HG02884 (cell line): ENCODE data around the gene KLRF2.
A peak's percentile ranks its signal among the peaks of the same experiment; 100 is the strongest.
"Not testable (repeated sequence)": the region's sequence is repeated elsewhere in the genome, so short reads cannot be mapped to it uniquely, and the experiment has no call there.

Experiments
- ATAC-seq: cut with Tn5 transposase; IDR thresholded peaks from one replicate; pipeline ENCODE4 v1.9.1; 2021; ENCODE audit warnings: mild to moderate bottlenecking, moderate library complexity; ENCODE audit not compliant: unreplicated experiment

Gene KLRF2, protein sequence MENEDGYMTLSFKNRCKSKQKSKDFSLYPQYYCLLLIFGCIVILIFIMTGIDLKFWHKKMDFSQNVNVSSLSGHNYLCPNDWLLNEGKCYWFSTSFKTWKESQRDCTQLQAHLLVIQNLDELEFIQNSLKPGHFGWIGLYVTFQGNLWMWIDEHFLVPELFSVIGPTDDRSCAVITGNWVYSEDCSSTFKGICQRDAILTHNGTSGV

DNA sequence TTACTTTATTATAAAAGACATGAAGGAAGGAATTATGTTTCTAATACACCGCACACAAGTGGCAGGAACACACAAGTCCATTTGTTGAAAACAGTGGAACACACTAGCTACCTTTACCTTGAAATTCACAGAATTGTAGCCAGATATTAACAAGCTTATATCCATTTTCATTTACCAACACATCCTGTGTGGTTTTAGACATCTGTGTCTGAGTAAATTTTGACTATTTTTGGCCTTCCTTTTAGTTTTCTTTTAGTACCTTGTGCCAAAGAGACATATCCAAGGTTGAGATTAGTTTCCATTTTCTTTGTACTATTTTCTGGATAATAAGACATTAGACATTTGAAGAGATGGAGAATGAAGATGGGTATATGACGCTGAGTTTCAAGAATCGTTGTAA, at the start of gene KLRF2:
Gene KLRF2, plus strand, starts transcription at position 244 of the 400 bp plus-strand sequence. Its CDS starts 107 bp downstream, at position 351.
- no peak for ATAC-seq

DNA sequence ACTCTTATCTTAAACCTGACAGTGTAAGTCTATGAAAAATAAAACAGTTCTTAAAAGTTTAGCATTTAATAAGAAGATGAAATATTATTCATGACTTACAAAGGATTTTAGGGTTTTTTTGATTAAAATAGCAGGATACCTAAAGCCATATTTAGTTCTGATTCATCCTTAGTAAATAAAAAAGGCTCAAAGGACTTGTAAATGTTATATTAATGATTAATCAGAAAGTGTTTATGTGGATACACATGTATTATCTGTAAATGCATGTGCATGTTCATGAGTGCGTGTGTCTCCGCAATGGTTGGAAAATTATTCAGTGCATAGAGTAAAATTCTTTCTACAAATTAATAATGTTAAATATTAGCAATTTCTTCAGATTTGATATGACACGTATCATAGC, 49.6 kb upstream of the KLRF2 start:
- no peak for ATAC-seq

DNA sequence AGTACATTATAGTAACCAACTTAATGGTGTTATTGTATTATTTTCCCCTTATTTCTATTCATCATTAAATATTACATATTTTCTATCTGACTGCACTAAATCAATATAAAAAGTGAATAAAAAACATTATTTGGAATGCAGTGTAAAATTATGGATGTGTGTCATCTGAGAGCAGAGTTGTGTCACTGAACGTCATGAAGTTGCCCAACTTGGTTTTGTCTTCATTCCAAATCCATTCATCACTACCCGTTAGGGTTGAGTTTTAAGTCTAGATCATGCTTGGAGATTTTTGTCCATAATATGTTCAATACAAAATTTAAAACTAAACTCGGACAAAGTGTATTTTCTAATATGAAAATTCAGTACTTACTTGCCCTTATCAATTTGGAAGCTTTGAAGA, 37.9 kb upstream of the KLRF2 start:
- ATAC-seq: no peak

DNA sequence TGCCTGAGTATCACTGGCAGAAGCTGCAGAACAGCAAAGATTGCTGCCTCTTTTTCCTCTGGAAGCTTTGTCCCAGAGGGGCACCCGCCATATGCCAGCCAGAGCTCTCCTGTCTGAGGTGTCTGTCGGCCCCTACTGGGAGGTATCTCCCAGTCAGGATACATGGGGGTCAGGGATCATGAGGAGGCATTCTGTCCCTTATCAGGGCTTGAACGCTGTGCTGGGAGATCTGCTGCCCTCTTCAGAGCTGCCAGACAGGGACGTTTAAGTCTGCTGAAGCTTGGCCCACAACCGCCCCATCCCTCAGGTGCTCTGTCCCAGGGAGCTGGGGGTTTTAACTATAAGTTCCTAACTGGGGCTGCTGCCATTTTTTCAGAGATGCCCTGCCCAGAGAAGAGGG, 32.4 kb upstream of the KLRF2 start:
- ATAC-seq: no peak

DNA sequence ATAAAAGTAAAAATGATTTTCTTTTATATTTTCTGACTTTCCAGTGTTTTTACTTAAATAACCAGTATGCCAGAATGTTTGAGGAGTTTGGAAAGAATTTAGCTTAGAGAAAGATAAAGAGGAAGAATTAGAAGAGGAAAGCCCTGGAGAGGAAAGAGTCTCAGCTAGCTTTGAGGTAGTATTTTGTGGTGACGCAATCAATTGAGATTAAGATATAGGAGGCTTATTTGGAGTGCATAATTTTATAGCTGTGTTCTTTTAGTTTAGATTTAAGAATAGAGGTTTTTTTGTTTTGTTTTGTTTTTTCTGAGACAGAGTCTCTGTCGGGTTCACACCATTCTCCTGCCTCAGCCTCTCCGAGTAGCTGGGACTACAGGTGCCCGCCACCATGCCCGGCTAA, 30.2 kb upstream of the KLRF2 start:
- ATAC-seq: no peak

DNA sequence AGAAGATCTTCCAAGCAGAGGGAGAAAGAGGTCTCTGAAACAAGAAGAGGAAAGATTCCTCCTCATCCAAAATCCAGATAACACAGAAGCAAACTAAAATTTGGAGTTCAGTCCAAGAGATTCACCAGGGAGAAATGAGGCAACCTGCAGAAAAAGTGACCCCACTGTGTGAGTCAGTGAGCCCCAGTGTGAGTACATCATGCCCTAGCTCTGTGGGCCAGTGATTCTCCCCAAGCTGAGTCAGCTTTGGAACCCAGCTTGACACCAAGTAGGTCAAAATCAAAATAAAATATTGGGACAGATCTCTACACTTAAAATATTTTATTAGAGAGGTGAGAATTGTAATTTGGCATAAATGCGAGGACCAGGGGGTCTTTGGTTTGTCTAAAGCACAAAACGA, 29.4 kb upstream of the KLRF2 start:
- no peak for ATAC-seq

DNA sequence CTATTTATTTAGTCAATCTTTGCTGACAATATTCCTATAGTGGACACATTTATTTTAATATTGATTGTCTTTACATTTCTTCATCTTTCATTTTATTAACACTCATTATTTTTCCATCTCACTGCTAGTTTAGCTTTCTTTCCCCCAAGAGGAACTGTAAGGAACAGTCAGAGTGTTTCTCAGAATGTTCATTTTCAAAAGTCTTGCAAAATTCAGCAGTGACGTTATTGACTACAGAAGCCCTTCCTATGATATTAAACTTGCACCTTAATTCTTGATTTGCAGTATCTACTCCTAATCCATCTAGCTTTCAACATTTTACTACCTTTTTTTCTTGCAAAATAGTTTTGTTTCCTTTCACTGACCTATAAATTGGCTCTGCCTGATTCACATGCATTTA, 25.1 kb upstream of the KLRF2 start:
- ATAC-seq: no peak

DNA sequence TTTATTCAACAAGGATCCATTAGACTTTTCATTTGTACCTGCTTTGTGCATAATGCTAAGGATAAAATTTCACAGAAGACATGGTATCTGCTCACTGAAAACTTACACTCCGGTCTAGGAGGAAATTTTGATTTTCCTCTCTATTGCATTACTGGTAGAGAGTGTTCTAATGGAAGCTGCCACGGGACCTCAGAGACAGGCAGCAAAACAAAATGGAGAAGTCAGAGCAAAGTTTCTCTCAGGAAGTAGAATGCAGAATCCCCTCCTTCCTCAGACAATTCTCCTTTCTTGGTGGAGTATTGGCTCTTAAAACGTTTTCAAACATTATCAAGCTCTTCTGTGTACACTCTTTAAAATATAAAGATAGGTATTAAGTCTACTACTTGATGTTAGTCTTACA, 24.4 kb upstream of the KLRF2 start:
- no peak for ATAC-seq

DNA sequence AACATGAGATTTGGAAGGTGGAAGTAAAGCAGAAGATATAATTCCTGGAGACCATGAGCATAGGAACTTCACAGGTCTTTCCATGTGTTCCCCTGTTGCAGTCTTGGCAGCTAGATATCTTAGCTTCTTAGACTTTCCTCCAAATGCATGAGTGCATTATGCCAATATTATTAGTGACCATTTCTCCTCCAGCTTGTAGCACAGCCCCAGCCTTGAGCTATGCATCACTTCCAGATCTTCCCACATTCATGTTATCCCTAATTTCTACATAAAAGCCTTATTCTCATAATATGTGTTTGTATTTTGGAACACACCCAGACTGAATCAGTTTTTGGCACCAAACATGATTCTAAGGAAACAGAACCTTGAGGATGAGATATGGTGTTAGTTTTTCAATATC, 23.2 kb upstream of the KLRF2 start:
- no peak for ATAC-seq

DNA sequence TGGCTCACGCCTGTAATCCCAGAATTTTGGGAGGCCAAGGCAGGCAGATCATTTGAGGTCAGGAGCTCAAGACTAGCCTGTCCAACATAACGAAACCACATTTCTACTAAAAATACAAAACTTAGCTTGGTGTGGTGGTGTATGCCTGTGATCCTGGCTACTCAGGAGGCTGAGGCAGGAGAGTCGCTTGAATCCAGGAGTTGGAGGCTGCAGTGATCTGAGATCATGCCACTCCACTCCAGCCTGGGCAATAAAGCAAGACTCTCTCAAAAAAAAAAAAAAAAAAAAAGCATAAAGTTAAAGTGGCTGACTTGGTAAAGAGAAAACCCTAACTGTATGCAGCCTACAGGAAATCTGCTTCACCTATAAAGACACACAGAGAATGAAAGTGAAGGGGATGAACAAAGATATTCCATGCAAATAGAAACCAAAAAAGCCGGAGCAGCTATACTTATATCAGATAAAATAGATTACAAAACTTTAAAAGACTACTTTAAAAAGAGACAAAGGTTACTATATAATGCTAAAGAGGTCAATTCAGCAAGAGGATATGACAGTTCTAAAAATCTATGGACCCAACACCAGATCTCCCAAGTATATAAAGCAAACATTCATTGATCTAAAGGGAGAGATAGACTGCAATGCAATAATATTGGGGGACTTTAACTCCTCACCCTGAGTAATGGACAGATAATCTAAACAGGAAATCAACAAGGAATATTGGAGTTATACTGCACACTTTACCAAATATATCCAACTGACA, 16.2 kb upstream of the KLRF2 start:
- no peak for ATAC-seq

DNA sequence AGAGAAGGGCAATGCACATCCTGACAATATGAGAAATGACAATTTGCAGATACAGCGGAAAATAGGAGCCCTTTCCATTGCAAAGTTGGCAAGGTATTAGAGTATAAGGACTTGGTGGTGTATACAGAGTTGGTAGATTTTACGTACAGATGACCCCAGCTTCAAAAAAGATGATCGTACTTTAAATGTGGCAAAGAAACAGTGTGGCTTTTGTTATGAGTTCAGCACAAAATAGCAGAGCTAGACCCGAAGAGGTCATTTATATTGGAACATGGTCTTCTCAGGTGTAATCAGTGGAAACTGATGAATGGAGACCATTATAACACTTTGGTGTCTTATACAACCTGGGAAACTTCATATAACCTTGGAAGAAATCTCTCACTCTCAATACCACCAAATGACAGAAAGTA, 14.4 kb upstream of the KLRF2 start:
- no peak for ATAC-seq

DNA sequence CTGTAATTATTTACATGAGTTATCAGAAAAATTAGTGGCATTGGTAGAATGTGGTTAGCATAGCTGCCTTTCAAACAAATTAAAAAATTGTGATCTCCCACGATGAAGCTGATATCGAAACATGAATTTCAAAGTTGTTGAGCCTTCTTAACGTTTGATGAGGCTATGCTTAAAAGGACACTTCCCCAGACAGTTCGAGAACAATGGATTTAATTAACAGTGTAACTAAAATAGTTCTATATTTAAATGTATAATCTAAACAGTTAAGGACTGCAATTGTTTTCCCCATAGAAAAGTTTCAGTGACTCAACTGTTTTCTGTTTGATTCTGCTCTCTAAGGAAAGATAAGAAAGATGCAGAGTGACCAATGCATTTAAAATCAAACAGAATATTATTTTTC, 13.8 kb upstream of the KLRF2 start:
- ATAC-seq: no peak

DNA sequence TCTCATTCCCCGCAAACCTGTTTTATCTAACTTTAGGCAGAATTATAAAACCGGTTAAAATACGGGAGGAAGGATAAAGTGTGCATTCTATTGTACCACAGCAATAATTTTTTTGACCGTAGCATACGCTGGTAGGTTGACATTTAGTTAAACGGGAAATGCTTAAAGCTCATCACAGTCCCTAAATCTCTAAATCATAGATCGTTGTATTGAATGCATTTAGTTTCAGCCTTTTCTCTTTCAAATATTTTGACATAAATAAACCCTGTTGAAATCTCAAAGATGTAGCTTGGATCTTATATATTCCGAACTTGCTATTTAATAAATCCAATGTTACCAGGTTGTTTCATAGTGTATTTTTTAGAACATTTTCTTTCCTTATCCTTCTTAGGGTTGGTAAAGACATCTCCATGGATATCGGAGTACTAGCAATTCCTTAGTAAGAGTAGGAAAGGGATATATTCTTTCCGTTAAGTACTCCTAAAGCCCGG, 12.9 kb upstream of the KLRF2 start:
- ATAC-seq: no peak

DNA sequence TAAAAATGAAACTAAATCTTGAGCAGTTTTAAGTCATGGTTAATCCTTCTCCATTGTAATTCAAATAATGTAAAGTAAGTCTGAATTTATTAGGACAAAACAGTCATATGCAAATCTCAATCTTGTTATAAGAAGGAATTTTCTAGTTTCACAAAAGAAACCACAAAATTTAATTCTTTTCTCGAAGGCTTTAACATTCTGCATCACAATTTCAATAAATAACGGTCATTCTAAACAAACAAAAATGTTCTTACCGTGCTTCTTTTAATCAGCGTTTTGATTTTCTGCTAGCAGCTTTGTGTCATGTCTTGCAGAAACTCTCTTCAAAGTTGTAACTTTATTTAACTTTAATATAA, 12.4 kb upstream of the KLRF2 start:
- ATAC-seq: no peak

DNA sequence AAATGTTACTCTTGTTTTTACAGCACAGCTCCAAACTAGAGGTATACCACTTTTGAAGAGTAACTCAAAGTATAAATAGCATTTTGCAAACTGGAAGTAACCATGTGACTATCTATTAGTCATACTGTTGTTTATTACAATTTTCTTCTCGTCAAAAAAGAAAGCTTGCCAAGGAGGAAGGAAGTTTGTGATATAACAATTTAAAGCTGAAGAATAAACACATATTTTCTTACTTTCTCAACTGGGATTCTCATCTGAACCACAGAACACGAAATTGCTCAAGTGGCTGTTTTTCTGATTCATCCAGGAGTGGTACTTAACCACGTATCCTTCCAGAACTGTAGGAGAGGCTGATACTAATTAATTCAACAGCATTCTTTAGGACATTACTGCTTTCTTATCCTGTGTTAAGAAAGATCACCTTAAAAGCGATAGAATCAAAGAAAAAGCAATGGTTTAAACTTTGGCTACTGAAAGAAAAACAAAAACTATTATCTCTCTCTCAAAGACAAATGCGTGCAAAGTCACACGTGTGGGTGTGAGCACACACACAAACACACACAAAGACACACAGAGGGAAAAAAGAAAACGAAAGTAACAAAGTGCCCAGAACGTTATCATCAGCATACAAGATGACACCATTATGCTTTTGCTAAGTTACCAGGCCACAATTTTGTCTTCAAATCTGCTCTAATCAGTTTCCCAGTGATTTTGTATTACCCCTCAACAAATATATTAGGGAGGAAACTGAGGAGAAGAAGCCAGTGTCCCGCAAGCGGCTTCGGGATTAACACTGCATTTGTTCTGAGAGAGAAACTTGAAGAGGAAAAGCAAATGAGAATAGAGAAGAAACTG, 11.8 kb upstream of the KLRF2 start, which contains the start of gene CLEC2B:
Gene CLEC2B, minus strand, starts transcription at position 48 of the 855 bp plus-strand sequence.
- ATAC-seq: peak; percentile 39

DNA sequence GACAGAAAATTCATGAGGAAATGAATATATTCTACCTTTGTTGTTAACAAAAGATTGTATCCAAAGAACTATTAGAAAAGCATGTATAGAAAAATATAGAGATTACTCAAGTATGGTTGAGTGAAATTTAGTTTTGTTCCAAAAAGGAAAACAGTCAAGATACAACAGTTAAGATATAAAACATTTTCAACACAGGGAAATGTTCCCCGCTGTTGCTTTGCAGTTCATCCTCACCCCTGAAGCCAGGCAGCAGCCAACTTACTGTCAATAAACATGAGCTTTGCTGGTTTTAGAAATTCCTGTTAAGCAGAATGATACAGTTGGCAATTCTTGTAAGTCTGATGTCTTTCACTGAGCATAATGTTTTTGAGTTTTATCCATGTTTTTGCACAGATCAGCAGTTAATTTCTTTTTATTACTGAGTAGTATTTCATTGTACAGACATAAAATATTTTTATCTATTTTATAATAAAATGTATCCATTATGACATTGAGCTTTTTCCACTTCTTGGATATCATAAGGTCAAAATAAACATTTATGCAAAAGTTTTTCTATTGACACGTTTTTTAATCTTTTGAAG, 10.9 kb upstream of the KLRF2 start:
- no peak for ATAC-seq

DNA sequence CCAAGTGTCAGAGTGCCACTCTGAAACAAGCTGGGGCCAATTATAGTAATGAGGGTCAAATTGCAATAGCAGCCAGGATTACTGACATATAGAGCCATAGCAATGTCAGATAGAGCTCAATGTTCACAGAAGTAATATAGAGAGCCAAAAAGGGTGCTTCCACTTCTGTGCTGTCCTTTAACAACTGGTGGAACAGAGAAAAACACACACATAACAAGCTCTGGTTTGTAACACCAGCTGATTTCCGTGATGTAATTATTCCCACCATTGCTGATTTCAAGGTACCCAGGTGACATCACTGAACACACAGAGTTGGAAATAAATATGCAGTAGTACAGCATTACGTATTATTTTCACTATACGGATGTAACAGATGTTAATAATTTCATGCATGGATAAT, 9.1 kb upstream of the KLRF2 start:
- ATAC-seq: no peak

DNA sequence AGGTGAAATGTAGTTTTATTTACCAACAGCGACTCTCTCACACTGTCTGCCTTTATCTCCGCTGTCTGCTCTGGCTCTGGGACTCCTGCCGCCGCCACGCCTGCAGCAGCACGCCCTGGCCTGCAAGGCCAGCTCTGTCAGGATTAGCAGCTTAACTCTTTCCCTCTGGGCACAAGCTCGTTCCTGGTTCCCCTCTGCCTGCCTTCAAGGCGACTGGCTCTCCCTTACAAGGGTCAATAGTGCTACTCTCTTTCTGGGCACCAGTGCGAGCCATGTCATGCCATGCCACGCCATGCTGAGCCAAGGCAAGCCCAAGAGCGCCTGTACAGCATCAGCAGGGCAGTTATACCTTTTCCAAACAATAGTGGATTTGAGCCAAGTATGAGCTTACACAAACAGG, 8.5 kb upstream of the KLRF2 start:
- no peak for ATAC-seq

DNA sequence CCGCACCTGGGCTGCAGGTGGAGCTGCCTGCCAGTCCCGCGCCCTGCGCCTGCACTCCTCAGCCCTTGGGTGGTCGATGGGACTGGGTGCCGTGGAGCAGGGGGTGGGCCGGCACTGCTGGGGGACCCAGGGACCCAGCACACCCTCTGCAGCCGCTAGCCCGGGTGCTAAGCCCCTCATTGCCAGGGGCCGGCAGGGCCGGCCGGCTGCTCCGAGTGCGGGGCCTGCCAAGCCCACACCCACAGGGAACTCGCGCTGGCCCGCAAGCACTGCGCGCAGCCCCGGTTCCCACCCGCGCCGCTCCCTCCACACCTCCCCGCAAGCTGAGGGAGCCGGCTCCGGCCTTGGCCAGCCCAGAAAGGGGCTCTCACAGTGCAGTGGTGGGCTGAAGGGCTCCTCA, 5.2 kb upstream of the KLRF2 start:
- ATAC-seq: not testable (repeated sequence)

DNA sequence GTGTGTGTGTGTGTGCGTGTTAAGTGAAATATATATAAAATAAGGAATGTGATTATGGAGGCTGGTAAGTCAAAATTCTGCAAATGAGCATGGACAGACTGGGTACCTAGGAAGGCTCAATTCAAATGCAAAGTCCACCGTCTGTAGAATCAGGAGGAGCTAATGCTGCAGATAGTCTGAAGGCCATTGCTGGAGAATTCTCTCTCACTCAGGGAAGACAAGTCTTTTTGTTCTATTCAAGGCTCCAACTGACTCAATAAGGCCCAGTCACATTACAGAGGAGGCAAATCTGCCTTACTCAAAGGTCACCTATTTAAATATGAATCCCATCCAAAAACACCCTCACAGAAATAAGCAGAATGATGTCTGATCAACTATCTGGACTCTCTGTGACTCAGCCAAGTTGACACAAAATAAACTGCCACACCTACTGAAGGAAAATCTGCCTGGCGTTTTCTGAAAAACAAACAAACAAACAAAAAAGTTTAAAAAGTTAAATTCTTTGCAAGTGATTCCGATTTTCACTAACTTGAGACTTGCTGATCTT, 684 bp upstream of the KLRF2 start:
- ATAC-seq: no peak

DNA sequence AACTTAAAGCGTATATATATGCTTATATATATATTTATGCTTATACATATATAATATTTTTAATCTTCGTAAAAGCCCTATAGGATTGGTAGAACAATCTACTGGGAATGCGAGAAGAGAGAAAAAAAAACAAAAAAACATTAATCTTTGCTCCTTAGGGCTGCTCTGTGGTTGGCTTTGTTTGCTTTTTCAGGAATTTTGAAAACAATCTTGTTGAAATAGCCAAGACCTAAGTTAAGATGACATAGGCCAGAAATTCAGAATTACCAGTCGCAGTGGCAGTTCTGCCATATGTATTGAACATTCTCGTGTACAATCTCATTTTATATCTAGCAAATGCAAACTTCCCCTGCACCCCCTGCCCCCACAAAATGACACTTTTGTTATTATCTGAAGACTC, 699 bp downstream of the KLRF2 start:
- no peak for ATAC-seq
